Left renal pelvis (tissue), 4 donors: Measurements from ENCODE around the gene VWC2L. TPM values are rescaled to one million over a fixed set of nuclear protein-coding genes. Genes with fewer than 3 reads are reported as not detected.

Experiments used
- DNase-seq, 4 donors: peaks; one replicate each; pipeline ENCODE4 v3.0.0-alpha.2; 2013; ENCODE audit warnings: low read depth in 4 of 4, low spot score in 3 of 4
- polyA plus RNA-seq, 4 donors: library from polyadenylated mRNA; unstranded; fragments of 120-200 nt; gene quantifications; one replicate each; pipeline ENCODE4 v1.2.1, GENCODE V29; 2013; ENCODE audit not compliant: insufficient read length in 4 of 4

Gene VWC2L
- polyA plus RNA-seq, 4 donors, result 0.06 TPM; not detected in 2

DNA sequence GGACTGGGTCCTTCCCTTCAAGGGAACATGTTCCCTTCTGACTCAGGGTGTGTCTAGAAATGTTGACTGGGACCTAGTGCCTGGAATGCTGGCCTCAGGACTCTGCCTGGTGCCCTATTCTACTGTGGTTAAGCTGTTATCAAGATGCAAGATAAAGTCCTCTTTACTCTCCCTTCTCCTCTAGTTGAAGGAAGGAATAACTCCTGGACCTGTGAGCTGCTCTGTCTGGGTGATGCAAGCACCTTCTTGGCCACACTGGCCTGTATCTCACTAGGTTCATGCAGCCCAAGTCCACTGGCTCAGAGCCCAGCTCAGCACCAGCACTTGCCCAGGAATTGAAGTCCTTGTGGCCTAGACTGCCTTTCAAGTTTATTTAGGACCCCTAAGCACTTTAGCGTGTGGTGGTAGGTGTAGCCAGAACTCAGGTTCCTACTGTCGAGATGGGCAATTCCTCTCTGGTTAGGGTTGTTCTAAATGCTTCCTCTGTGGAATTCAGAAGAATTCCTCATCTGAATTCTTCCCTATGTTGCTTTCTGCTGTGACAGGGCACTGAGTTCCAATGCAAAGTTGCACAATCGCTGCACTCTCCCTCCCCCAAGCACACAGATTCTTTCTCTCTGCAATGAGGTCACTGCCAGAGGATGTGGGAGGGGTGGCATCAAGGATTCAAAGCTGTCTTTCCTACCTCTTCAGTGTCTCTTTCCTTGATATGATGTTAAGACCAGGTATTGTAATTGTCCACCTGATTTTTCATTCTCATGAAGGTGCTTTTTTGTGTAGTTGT lies 54.7 kb downstream of the VWC2L start:
- DNase-seq, result no peak

DNA sequence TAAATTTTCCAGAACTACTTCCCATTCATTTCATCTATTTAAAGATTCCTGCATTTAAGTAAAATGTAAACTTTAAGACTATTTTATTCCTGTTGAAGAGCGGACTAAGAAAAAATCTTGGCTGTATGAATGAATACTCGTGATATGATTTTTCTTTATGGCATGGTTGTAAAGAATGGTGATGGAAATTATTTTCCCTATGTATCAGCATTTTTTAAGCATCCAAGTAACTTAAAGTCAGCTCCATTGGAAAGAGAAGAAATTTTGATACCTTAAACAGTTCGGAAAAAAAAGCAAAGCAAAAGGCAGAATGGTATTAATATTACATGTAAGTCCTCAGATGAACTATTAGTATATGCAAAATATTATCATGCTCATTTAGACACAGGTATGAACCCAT lies 58.9 kb downstream of the VWC2L start:
- DNase-seq, result no peak

- no peak for DNase-seq
These were observed 60.5 kb downstream of the VWC2L start for GRCh38 chr2:214471382-214471781.

GRCh38 chr2:214471990-214472389 lies 61.1 kb downstream of the VWC2L start:
- DNase-seq, result no peak

DNA sequence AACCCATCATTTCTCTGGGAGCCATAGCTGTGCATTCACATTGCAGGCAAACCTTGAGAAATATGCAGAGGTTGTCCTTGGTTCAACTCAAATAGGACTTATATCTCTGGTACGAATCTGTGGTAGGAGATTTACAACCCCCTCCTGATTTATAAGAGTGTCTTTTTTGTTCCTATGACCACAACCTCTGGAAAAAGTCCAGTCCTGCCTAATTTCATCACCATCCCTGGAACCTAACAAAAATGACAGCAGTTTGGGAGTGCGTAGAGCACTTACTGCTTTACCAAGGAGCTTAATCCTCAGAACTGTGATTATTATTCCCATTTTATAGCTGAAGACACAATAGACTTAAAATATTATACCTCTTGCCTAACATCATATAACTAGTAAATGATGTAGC lies 66.5 kb downstream of the VWC2L start:
- no peak for DNase-seq

- DNase-seq, result peak in 3 of 4 donors; percentile 10 to 12 (median 12)
These were observed 70.3 kb downstream of the VWC2L start for GRCh38 chr2:214481204-214481603.

- no peak for DNase-seq
These were observed 71.9 kb downstream of the VWC2L start for GRCh38 chr2:214482728-214483127.

- DNase-seq, result no peak
These were observed 73.4 kb downstream of the VWC2L start for GRCh38 chr2:214484239-214484638.

DNA sequence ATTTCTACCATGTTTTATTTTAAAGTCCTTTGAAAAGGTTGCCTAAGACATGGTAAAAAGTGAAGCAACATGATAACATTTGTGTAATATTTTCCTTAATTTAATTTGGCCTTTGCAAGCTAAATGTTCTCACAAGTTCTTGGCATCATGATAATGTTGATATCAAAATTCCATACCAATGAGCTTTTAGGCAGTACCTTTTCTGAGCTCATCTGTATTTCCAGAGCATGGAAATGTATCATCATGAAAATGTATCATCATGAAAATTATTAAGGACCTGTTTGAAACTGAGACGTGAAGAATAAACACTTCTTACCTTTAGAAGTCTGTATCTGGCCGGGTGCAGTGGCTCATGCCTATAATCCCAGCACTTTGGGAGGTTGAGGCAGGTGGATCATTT lies 73.8 kb downstream of the VWC2L start:
- no peak for DNase-seq

- no peak for DNase-seq
These were observed 78.3 kb downstream of the VWC2L start for GRCh38 chr2:214489181-214489580.

DNA sequence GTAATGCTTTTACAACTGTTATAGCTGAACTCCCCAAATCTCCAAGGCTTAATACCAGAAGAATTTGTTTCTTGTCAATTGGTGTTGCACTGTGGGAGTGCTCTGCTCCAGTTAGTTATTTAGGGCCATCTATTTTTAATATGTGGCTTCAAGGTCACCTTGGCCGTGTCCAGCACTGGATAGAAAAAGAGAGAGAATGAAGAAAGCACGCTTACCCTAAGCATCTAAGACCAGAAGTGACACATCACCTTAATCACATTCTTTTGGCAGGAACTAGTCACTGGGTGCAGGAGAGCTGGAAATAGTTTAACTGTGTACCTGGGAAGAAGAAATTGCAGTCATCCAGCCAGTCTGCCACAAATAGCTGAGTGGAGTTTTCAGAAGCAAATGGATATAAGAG lies 78.8 kb downstream of the VWC2L start:
- no peak for DNase-seq

- no peak for DNase-seq
These were observed 81.3 kb downstream of the VWC2L start for GRCh38 chr2:214492152-214492551.

- no peak for DNase-seq
These were observed 81.8 kb downstream of the VWC2L start for GRCh38 chr2:214492608-214493007.

GRCh38 chr2:214497489-214497888 lies 86.6 kb downstream of the VWC2L start:
- no peak for DNase-seq

DNA sequence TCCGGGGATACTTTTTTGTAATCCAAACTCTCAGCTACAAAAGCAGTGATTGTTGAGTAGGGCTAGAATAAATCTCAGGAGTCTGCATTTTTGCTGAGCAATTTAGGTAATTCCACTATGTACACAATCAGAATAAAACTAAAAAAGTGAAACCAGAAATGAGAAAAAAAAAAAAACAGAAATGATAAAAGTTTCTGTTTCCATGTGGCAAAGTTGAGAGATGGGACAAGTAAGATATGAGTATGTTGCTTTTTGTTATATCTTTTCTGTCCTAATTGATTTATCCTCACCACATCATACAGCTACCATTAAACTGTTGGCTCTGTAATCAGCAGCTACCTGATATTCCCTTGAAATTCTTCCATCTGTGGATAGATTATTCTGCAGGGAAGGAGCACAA lies 92.7 kb downstream of the VWC2L start:
- DNase-seq, result no peak

- DNase-seq, result no peak
These were observed 93.9 kb downstream of the VWC2L start for GRCh38 chr2:214504599-214505376.

DNA sequence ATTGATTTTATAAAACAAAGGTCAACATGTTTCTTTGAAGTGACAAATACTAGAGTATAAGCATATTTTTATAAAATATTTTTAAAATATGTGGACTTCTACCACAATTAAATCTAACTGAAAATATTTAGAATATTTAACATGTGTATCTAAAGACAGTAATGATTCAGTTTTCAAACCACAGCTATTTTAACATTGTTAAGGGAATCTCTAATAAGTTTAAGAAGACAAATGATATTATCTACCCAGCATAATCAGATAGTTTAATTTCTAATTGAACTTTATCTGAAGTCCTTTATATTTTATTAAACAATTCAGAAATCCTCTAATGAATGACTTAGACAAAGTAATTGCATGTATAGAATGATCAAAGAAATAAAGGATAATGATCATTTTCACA lies 96.2 kb downstream of the VWC2L start:
- no peak for DNase-seq

DNA sequence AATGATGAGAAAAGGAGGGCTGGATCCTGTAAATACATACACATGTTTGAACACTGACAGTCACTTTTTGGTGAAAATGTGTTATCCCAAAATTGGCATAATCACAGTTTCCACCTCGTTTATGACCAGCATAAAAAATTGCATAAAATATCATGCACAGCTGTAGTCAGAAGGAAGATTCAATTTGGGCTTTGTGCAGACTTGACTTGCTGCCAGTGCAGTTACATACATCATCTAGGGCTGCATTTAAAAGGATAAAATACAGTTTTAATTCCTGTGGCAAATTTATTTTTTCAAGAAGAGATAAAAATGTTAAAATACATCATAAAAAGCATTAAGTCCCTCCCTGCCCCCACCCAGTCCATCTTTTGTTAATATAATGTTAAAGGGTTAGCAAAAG lies 103.8 kb downstream of the VWC2L start:
- DNase-seq, result peak in 1 of 4 donors; percentile 7

DNA sequence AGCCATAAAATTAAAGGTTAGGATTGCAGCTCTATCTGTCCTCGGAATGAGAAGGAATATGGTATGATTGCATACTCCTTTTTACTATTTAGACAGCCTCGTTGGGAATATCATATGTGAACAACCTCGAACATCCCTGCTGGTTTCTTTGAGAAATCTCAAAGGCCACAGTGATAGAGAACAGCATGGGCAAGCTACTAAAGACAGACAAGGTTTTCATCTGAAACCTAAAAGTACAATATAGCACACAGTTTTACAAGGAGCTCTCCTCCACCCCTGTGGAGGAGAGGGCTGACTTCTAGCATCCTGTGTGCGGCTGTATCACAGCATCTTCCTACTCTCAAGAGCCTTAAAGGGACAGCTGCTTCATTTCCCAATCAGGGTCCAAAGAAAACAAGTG lies 104.3 kb downstream of the VWC2L start:
- DNase-seq, result no peak

DNA sequence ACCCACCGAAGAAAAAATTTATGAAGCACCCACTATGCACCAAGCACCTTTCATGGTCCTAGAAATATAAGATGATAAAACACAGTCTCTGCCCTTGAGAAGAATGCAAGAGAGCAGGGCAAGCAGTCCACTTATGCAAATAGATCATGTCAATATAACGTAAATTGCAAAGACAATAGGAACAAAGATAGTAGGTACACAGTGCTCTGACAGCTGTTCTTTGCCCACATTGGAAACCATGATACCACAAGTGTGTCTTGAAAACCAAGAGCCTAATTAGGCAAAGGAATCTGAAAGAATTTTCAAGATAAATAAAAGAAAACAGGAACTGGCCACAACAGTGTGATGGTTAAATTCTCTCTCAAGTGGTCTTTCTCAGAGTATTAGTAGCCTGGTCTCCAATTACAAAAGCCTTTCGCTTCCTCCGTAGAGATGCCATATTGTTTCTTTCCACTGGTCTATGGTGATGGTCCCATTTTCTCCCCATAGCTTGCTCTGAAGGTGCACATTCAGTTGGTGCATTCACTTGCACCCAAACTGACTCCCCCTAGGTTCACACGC lies 108.5 kb downstream of the VWC2L start:
- no peak for DNase-seq

GRCh38 chr2:214529021-214529420 lies 118.2 kb downstream of the VWC2L start:
- no peak for DNase-seq

DNA sequence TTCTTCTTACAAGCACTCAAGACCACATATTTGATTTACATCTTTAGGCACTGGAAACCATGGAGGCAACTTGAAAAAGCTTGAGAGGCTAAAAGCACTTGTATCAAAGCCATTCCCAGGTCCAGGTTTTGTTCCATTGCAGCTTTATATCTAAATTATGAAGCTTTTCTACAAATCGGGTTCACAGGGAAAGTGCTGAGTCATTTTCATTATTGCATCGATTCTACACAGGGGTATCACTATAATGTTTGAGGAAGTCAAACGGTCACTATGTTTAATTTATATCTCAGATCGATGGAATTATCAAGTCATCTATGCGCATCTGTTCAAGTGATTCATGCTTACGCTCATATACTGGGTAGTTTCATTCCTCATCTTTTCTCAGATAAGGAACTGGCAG lies 118.7 kb downstream of the VWC2L start:
- DNase-seq, result no peak
